C4-2B (cell line): Measurements from ENCODE around the gene PRRT1.

Source experiments
- CTCF ChIP-seq: fragments of 450-650 bp; conservative IDR thresholded peaks from 2 replicates; pipeline ENCODE4 v1.5.1; 2017; ENCODE audit warnings: mild to moderate bottlenecking
- ZFX ChIP-seq: fragments of 450-650 bp; IDR thresholded peaks from 2 replicates; pipeline ENCODE4 v1.6.1; 2017

- no peak for TF ChIP-seq CTCF
- no peak for TF ChIP-seq ZFX
Observed at GRCh38 chr6:32190911-32191677, 39.4 kb upstream of the PRRT1 start.
